Mesothelial cell of epicardium (in vitro differentiated cells): ENCODE data around the gene NOTCH2. TPM values are rescaled to one million over a fixed set of nuclear protein-coding genes. Genes with fewer than 3 reads are reported as not detected.
A peak's percentile ranks its signal among the peaks of the same experiment; 100 is the strongest.

ENCODE experiments used
- DNase-seq, 2 experiments: peaks; one replicate each; pipeline ENCODE4 v3.0.0; 2021; ENCODE audit warnings: low spot score in 2 of 2; ENCODE audit not compliant: unreplicated experiment in 2 of 2
- H3K27ac Mint-ChIP-seq: 2 replicates; pipeline ENCODE4 v1.8.0; 2021; ENCODE audit warnings: mixed read lengths
- H3K27me3 Mint-ChIP-seq: 2 replicates; pipeline ENCODE4 v1.8.0; 2021; ENCODE audit warnings: low read depth, mixed read lengths
- H3K36me3 Mint-ChIP-seq: 2 replicates; pipeline ENCODE4 v1.8.0; 2021; ENCODE audit warnings: mixed read lengths
- H3K4me1 Mint-ChIP-seq: 2 replicates; pipeline ENCODE4 v1.8.0; 2021; ENCODE audit warnings: mixed read lengths
- H3K4me3 Mint-ChIP-seq: 2 replicates; pipeline ENCODE4 v1.8.0; 2021; ENCODE audit warnings: mild to moderate bottlenecking, moderate library complexity, mixed read lengths
- H3K9me3 Mint-ChIP-seq: 2 replicates; pipeline ENCODE4 v1.8.0; 2021; ENCODE audit warnings: mixed read lengths
- total RNA-seq: library from RNA; stranded (reverse); gene quantifications from 3 replicates; pipeline ENCODE4 v1.2.1, GENCODE V29; 2021
- TF ChIP-seq, protein P1 (sequence below): fragments of 200-600 bp; sonication (generic); IDR thresholded peaks from one replicate; pipeline ENCODE4 v1.5.0; 2021; ENCODE audit warnings: antibody characterized with exemption; ENCODE audit not compliant: unreplicated experiment

NOTCH2 gene
- total RNA-seq, 1 donor from 2014 or later: 292 TPM

- Mint-ChIP-seq H3K4me3 (no peak overlapping the region), H3K27ac (no peak overlapping the region), H3K36me3 (peaks cover 85% of the 10 kb centered on the region), H3K9me3 (no peaks in the 10 kb centered on the region), H3K4me1 (no peaks in the 10 kb centered on the region), H3K27me3 (no peaks in the 10 kb centered on the region)
- TF ChIP-seq, protein P1, sequence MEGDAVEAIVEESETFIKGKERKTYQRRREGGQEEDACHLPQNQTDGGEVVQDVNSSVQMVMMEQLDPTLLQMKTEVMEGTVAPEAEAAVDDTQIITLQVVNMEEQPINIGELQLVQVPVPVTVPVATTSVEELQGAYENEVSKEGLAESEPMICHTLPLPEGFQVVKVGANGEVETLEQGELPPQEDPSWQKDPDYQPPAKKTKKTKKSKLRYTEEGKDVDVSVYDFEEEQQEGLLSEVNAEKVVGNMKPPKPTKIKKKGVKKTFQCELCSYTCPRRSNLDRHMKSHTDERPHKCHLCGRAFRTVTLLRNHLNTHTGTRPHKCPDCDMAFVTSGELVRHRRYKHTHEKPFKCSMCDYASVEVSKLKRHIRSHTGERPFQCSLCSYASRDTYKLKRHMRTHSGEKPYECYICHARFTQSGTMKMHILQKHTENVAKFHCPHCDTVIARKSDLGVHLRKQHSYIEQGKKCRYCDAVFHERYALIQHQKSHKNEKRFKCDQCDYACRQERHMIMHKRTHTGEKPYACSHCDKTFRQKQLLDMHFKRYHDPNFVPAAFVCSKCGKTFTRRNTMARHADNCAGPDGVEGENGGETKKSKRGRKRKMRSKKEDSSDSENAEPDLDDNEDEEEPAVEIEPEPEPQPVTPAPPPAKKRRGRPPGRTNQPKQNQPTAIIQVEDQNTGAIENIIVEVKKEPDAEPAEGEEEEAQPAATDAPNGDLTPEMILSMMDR: no peak
- DNase-seq: no peak
These were observed 150.2 kb downstream of the NOTCH2 start for GRCh38 chr1:119919241-119919640.

GRCh38 chr1:119918301-119918700 lies 151.2 kb downstream of the NOTCH2 start:
- Mint-ChIP-seq H3K27me3 (no peaks in the 10 kb centered on the region), H3K4me1 (no peaks in the 10 kb centered on the region), H3K4me3 (no peak overlapping the region), H3K9me3 (no peaks in the 10 kb centered on the region), H3K27ac (no peak overlapping the region), H3K36me3 (peaks cover 86% of the 10 kb centered on the region)
- DNase-seq: no peak
- TF ChIP-seq, protein P1: no peak

DNA sequence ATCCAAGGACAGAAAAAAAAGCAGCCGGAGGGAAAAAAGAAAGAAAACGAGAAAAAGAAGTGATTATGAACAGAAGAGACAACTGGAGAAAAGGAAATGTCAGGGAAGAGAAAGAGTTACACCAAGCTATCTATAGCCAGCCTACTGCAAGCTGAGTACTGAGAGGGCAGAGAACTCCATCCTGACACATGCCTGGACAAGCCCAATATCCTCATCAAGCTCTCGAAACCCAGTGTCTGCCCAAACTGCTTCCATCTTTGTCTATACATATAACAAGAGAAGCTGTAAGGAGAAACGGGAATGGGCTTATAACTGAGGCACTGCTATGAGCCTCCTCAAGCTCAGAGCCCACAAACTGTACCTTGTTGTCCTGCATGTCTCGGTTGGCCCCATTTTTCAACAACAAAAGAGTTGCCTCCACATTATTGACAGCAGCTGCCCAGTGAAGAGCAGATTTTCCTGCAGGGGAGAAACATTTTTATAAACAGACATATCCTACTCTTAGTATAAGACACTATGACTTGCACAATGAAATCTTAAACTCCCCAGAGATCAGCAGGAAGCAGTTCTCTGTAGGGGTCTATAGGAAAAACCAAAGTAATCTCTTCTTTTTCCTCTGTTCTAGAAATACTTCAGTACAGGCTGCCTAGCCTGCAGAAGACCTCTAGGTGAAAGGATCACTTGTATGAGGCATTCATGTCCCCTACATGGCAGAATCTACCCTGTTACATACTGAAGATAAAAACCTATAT lies 152.0 kb downstream of the NOTCH2 start:
- peaks cover 87% of the 10 kb centered on the region for H3K36me3 Mint-ChIP-seq
- no peak overlapping the region for H3K4me3 Mint-ChIP-seq

DNA sequence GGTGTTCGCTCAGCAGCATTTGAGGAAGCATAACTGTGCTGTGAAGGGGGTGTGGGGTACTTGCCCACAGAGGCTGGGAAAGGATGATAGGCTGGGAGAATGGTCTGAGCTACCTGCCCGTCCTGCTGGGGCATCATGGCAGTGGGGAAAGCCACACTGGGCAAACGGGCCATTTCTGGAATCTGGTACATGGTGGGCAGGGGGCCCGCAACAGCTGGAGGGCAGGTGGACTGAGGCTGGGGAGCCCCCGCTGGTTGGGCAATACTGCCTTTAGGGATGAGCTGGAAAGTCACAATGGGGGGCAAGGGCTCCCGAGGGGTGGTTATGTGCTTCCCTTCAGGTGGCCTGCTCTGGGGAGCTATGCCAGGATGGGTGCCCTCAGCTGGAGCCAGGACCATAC lies 153.9 kb downstream of the NOTCH2 start:
- Mint-ChIP-seq H3K36me3 (peaks cover 73% of the 10 kb centered on the region), H3K9me3 (no peaks in the 10 kb centered on the region), H3K4me1 (no peaks in the 10 kb centered on the region), H3K27me3 (no peaks in the 10 kb centered on the region), H3K27ac (no peak overlapping the region), H3K4me3 (no peak overlapping the region)
- TF ChIP-seq, protein P1: no peak
- DNase-seq: no peak

More for the DNA sequence above, 152.0 kb downstream of the NOTCH2 start:
- no peak for DNase-seq
- Mint-ChIP-seq H3K27me3 (no peaks in the 10 kb centered on the region), H3K4me1 (no peaks in the 10 kb centered on the region), H3K9me3 (no peaks in the 10 kb centered on the region), H3K27ac (peak overlapping the region; percentile 64)
- TF ChIP-seq, protein P1: no peak

DNA sequence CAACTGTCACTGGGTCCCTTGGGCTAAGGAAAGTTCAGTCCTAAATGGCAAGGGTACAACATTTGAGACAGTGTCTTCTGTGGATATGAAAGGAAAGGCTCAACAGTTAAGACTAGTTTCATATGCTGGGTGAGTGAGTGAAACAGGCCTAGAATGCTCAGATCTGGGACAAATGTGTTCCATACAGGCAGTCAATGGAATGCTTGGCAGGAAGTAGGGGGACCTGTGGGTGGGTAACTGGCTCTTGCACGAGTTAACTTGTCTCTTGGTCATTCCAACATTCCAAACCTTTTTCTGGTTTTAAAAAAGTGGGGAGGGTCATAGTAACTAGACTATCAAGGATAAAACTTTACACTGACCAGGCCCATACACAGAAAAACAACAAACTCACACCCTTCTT lies 155.4 kb downstream of the NOTCH2 start:
- TF ChIP-seq, protein P1: no peak
- Mint-ChIP-seq H3K27me3 (no peaks in the 10 kb centered on the region), H3K9me3 (no peaks in the 10 kb centered on the region), H3K36me3 (peaks cover 64% of the 10 kb centered on the region), H3K4me1 (no peaks in the 10 kb centered on the region), H3K27ac (no peak overlapping the region), H3K4me3 (no peak overlapping the region)
- no peak for DNase-seq
